Vagina (tissue), 2 donors: ENCODE measurements around the gene TNIK.

Experiments
- POLR2A ChIP-seq, 2 donors: fragments of 450-650 bp; IDR thresholded peaks; one replicate each; pipeline ENCODE4 v1.6.1; 2017; ENCODE audit warnings: antibody characterized with exemption in 2 of 2, mild to moderate bottlenecking in 2 of 2, moderate library complexity in 2 of 2
- POLR2AphosphoS5 ChIP-seq, 2 donors: sonication (generic); formaldehyde crosslinking; IDR thresholded peaks; one replicate each; pipeline ENCODE4 v1.9.0; 2017; ENCODE audit warnings: antibody characterized with exemption in 2 of 2, mild to moderate bottlenecking in 2 of 2, low read depth in 1 of 2; ENCODE audit not compliant: insufficient read depth in 1 of 2
- TF ChIP-seq, protein P1 (sequence below), 3 experiments: fragments of 450-650 bp in 2 of 3; fragments of 200-600 bp in 1 of 3; sonication (generic) in 1 of 3; IDR thresholded peaks; one replicate each; pipeline ENCODE4 v1.5.1; 2017 to 2019; ENCODE audit warnings: antibody characterized with exemption in 3 of 3, mild to moderate bottlenecking in 2 of 3, moderate library complexity in 2 of 3

DNA sequence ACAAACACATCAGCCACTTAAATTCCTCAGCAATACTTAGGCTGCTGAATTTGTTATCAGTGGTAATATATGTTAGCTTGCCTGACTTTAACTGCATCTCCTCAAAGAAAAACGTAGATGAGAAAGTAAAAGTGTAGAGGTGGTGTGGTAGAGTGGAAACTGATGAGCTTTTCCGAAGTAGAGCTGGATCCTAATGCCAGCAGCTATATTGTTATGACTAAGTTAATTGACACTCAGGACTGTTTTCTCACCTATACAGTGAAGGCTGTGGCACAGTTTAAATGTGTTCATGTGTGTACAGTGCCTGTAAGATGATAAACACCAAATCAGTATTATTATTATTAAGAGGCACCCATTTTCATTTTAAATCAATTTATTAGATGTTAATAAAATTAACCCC, 174.9 kb downstream of the TNIK start:
- TF ChIP-seq, protein P1, sequence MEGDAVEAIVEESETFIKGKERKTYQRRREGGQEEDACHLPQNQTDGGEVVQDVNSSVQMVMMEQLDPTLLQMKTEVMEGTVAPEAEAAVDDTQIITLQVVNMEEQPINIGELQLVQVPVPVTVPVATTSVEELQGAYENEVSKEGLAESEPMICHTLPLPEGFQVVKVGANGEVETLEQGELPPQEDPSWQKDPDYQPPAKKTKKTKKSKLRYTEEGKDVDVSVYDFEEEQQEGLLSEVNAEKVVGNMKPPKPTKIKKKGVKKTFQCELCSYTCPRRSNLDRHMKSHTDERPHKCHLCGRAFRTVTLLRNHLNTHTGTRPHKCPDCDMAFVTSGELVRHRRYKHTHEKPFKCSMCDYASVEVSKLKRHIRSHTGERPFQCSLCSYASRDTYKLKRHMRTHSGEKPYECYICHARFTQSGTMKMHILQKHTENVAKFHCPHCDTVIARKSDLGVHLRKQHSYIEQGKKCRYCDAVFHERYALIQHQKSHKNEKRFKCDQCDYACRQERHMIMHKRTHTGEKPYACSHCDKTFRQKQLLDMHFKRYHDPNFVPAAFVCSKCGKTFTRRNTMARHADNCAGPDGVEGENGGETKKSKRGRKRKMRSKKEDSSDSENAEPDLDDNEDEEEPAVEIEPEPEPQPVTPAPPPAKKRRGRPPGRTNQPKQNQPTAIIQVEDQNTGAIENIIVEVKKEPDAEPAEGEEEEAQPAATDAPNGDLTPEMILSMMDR (IDR thresholded peaks at IDR 0.05): no peak
- TF ChIP-seq POLR2AphosphoS5 (IDR thresholded peaks at IDR 0.05; ENCODE audit: insufficient read depth in 1 of 2, low read depth in 1 of 2) (no peak), POLR2A (IDR thresholded peaks at IDR 0.05) (no peak)
